Cardiac fibroblast (primary cell): ENCODE data around the gene ACRBP.

Experiments used
- DNase-seq, 2 donors: peaks; one replicate each; pipeline versions ENCODE4 v3.0.0 to v3.0.0-alpha.2; 2010; ENCODE audit warnings: low read depth in 2 of 2
- H3K4me3 ChIP-seq, 2 donors: replicated peaks in 1 of 2; 1 replicate in 1 of 2; 2 replicates in 1 of 2; pipeline ENCODE4 v1.5.1; 2011; ENCODE audit warnings: low read depth in 2 of 2, low read length in 2 of 2, mild to moderate bottlenecking in 2 of 2, moderate library complexity in 1 of 2
- TF ChIP-seq, protein P1 (sequence below): IDR thresholded peaks from one replicate; pipeline ENCODE4 v1.5.1; 2011; ENCODE audit warnings: low read depth, mild to moderate bottlenecking, low read length, inconsistent platforms

ACRBP gene

DNA sequence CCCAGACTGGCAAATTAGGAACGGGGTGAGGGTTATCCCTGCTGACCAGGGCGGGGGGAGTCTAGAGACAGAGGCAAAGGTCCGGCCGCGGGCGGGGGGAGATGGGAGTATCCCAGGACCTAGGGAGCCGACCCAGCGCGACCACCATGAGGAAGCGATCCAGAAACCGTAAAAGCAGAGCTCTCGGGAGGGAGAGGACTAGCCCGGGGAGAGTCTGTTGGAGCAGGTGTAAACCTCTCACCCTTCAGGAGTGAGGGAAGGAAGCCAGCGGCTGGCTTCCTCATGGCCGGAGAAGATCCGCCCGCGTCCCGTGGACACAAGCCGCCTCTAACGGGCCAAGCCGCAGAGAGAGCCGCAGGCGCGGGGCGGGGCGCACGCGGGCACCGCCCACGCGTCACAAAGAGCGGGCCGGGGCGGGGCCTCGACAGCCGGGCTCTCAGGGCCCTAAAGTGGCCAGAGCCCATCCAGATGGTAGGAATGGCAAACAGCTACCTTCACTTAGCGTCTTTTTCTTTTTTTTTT lies at the start of gene ACRBP:
Gene ACRBP, minus strand, starts transcription at position 350 of the 522 bp plus-strand sequence. Its CDS starts 66 bp downstream, at position 284.
- H3K4me3 ChIP-seq: peak within 1 kb of the TSS; percentile 28 to 39
- TF ChIP-seq, protein P1, sequence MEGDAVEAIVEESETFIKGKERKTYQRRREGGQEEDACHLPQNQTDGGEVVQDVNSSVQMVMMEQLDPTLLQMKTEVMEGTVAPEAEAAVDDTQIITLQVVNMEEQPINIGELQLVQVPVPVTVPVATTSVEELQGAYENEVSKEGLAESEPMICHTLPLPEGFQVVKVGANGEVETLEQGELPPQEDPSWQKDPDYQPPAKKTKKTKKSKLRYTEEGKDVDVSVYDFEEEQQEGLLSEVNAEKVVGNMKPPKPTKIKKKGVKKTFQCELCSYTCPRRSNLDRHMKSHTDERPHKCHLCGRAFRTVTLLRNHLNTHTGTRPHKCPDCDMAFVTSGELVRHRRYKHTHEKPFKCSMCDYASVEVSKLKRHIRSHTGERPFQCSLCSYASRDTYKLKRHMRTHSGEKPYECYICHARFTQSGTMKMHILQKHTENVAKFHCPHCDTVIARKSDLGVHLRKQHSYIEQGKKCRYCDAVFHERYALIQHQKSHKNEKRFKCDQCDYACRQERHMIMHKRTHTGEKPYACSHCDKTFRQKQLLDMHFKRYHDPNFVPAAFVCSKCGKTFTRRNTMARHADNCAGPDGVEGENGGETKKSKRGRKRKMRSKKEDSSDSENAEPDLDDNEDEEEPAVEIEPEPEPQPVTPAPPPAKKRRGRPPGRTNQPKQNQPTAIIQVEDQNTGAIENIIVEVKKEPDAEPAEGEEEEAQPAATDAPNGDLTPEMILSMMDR: no peak
- DNase-seq: peak; percentile 38 to 64

DNA sequence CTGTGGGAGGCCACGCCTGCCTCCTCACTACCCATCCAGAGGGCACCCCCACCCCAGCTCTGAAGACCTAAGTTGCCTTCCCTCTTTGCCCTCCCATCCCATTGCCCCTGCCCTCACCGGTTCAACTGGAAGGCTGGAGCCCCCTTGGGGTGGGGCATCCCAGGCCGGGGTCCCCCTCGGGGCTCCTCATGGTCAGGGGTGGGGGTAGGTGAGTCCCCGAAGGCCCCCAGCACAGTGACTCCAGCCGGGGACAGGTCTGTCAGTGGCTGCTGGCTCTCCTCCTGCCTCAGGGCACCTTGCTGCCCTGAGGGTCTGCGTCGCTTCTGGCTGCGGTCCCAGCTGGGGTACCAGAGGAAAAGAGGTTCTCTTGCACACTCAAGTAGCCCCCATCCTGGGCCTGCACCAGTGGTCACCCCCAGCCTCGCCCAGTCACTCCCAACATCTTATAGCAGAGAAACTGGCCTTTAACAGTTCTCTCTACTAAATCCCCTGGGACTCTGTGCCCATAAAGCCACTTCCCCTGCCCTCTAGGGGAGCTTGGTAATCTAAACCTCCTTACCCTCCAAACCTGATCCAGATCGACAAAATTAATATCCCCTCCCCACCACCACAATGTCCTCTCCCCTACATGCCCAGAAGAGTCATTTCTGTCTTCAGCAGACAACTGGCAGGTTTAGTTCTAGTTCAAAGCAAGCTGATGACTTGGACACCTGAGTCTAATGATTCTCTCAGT lies 48.2 kb upstream of the ACRBP start:
- no peak overlapping the region for H3K4me3 ChIP-seq
- DNase-seq: no peak
- TF ChIP-seq, protein P1: no peak

DNA sequence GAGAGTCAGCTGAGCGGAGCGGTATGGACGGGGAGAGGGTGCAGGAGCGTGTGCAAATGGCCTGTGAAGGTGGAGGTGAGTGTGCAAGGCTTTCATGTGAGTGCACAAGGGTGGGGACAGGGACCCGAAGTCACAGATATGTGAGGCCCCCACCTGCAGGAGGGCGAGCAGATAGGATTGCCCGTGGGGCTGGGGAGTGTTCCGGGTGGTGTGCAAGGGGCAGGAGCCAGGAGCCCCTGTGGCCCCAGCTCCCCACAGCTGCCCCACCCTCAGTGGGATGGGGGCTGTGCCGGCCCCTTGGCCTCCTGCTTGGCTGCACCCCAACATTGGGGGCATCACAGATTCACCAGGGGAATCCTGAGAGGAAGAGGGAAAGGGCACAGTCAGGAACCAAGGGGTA lies 47.5 kb upstream of the ACRBP start:
- DNase-seq: no peak
- no peak overlapping the region for H3K4me3 ChIP-seq
- TF ChIP-seq, protein P1: no peak

DNA sequence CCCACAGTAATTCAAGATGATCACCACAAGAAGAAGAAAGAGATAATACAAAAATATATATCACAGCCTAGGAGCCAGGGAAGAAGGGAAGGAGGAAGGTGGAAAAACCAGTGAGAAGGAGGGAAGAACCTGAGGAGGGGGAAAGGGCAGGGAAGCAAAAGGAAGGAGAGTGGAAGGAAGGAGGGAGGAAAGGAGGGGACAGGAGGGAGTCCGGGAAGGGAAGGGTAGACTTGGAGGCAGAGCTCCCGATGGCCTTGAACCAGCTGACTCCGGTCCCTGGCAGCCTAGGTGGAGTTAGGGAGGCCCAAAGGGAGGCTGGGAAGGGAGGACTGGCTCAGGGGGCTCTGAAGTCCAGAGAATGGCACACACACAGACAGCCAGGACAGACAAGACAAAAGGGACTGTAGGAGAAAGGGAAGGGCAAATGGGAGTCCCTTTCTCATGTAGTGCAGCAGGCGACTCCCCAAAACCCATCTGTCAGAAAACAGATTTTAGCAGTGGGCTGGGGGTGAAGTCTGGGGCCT lies 46.7 kb upstream of the ACRBP start:
- DNase-seq: no peak
- TF ChIP-seq, protein P1: no peak
- no peak overlapping the region for H3K4me3 ChIP-seq

DNA sequence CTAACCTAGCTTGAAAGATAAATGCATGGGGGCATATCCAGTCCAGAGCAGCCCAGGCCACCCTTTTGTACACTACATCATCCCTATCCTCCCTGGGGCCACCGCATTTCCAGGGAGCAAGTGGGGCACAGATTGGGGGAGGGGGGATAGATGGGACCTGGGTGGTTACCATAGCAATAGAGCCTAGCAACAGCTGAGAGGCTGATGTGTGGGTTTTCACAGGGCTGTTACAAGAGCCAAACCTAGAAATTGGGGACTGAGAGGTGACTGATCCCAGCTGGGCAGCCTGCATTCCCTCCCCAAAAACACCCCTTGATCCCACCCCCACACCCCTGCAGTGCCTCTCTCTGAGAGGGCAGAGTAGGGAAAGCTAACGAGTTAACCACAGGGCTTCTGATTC lies 45.7 kb upstream of the ACRBP start:
- H3K4me3 ChIP-seq: no peak overlapping the region
- TF ChIP-seq, protein P1: no peak
- DNase-seq: no peak

DNA sequence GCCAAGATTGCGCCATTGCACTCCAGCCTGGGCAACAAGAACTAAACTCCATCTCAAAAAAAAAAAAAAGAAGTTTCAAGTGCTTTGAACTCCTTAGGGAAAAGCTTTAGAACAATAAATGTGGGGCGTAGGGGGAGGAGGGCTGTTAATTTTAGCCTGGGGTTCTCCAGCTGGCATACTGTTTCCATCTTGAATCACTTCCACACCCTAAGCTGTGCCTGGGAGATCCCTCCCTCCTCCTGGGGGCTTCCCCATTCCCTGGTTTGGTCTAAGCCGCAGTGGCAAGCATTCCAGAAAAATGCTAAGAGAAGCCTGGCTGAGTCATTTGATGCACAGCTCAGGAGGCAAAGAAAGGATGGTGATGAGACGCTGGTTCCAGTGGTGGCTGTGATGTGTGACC lies 44.2 kb upstream of the ACRBP start:
- no peak overlapping the region for H3K4me3 ChIP-seq
- peak; percentile 22 to 55 for DNase-seq
- TF ChIP-seq, protein P1: no peak
